B cell (primary cell): ENCODE measurements around the gene NEUROD4. TPM values are rescaled to one million over a fixed set of nuclear protein-coding genes. Genes with fewer than 3 reads are reported as not detected.

Source experiments
- ATAC-seq: fragments of 200-7000 bp; cut with Tn5 transposase; one replicate; pipeline ENCODE4 v1.10.0; 2021; ENCODE audit warnings: low read depth, mild to moderate bottlenecking, moderate number of reproducible peaks, moderate library complexity
- CTCF ChIA-PET: fragments of 350-600 bp; sonication (Branson Sonifier 250); formaldehyde crosslinking; loops from one replicate; lab custom pipeline; 2021; ENCODE audit warnings: antibody characterized with exemption, inconsistent platforms; lab: Charles Lee
- POLR2A ChIA-PET: fragments of 350-600 bp; sonication (Branson Sonifier 250); formaldehyde crosslinking; loops from one replicate; lab custom pipeline; 2021; ENCODE audit warnings: antibody characterized with exemption; lab: Charles Lee
- DNase-seq: peaks from one replicate; pipeline ENCODE4 v3.0.0; 2013
- H2AFZ ChIP-seq: 2 replicates; pipeline ENCODE4 v1.6.1; 2012; ENCODE audit warnings: mild to moderate bottlenecking, low read depth, low read length; ENCODE audit not compliant: insufficient read depth, poor library complexity, severe bottlenecking
- H3K27ac ChIP-seq, 2 donors: 1 replicate in 1 of 2; 2 replicates in 1 of 2; pipeline ENCODE4 v1.5.1; 2012 to 2013; ENCODE audit warnings: low read length in 2 of 2, mild to moderate bottlenecking in 2 of 2, moderate library complexity in 1 of 2
- H3K27me3 ChIP-seq, 4 experiments: fragments of 200-600 bp in 1 of 4; sonication (generic) in 1 of 4; replicated peaks in 1 of 4; 1 replicate in 2 of 4; 2 replicates in 2 of 4; pipeline versions ENCODE4 v1.6.1 to v1.7.0; 2013 to 2016; ENCODE audit warnings: low read length in 3 of 4, mild to moderate bottlenecking in 2 of 4, mixed read lengths in 1 of 4, moderate library complexity in 1 of 4; ENCODE audit not compliant: insufficient read depth in 4 of 4, control insufficient read depth in 3 of 4; ENCODE audit errors: control extremely low read depth in 1 of 4
- H3K36me3 ChIP-seq, 2 experiments: replicated peaks in 1 of 2; 1 replicate in 1 of 2; 2 replicates in 1 of 2; pipeline versions ENCODE4 v1.6.1 to v1.7.1; 2013; ENCODE audit warnings: low read length in 1 of 2; ENCODE audit not compliant: insufficient read depth in 2 of 2, control insufficient read depth in 1 of 2; ENCODE audit errors: control extremely low read depth in 1 of 2, extremely low read depth in 1 of 2
- H3K4me1 ChIP-seq, 2 donors: fragments of 200-600 bp in 1 of 2; sonication (generic) in 1 of 2; 1 replicate in 1 of 2; 2 replicates in 1 of 2; pipeline versions ENCODE4 v1.5.1 to v1.6.1; 2013 to 2017; ENCODE audit warnings: low read length in 2 of 2; ENCODE audit not compliant: control insufficient read depth in 2 of 2, insufficient read depth in 2 of 2
- H3K4me2 ChIP-seq: replicated peaks from 2 replicates; pipeline ENCODE3; 2012; ENCODE audit warnings: mild to moderate bottlenecking, low read depth, low read length; ENCODE audit not compliant: poor library complexity, severe bottlenecking
- H3K4me3 ChIP-seq, 5 experiments: fragments of 200-600 bp in 1 of 5; sonication (generic) in 1 of 5; 1 replicate in 3 of 5; 2 replicates in 2 of 5; pipeline versions ENCODE4 v1.5.1 to v1.7.0; 2011 to 2016; ENCODE audit warnings: low read length in 4 of 5, mild to moderate bottlenecking in 4 of 5, low read depth in 2 of 5, control low read depth in 1 of 5, moderate library complexity in 1 of 5; ENCODE audit not compliant: insufficient read depth in 1 of 5; ENCODE audit errors: control extremely low read depth in 1 of 5, extremely low read depth in 1 of 5
- H3K79me2 ChIP-seq: fragments of 200-600 bp; sonication (generic); one replicate; pipeline ENCODE4 v1.6.0; 2016; ENCODE audit warnings: low read length; ENCODE audit not compliant: control insufficient read depth, insufficient read depth
- H3K9ac ChIP-seq: fragments of 200-600 bp; sonication (generic); 2 replicates; pipeline ENCODE4 v1.6.1; 2017; ENCODE audit warnings: mild to moderate bottlenecking, low read length, moderate library complexity
- H3K9me3 ChIP-seq, 3 donors: one replicate each; pipeline versions ENCODE4 v1.6.1 to v1.7.1; 2013; ENCODE audit warnings: low read length in 2 of 3; ENCODE audit not compliant: control insufficient read depth in 2 of 3, insufficient read depth in 1 of 3; ENCODE audit errors: control extremely low read depth in 1 of 3
- H4K20me1 ChIP-seq: 2 replicates; pipeline ENCODE4 v1.6.0; 2012; ENCODE audit warnings: mild to moderate bottlenecking, low read length; ENCODE audit not compliant: insufficient read depth, control insufficient read depth, poor library complexity, severe bottlenecking
- H3K27ac Mint-ChIP-seq: one replicate; pipeline ENCODE4 v1.8.0; 2021; ENCODE audit warnings: mixed read lengths
- H3K27me3 Mint-ChIP-seq: one replicate; pipeline ENCODE4 v1.8.0; 2021; ENCODE audit warnings: mixed read lengths
- H3K4me1 Mint-ChIP-seq: one replicate; pipeline ENCODE4 v1.8.0; 2021; ENCODE audit warnings: mixed read lengths
- H3K4me3 Mint-ChIP-seq: one replicate; pipeline ENCODE4 v1.8.0; 2021; ENCODE audit warnings: mixed read lengths
- H3K9me3 Mint-ChIP-seq: one replicate; pipeline ENCODE4 v1.8.0; 2022; ENCODE audit warnings: mixed read lengths; ENCODE audit not compliant: insufficient read depth
- EZH2 ChIP-seq: IDR thresholded peaks from 2 replicates; pipeline ENCODE4 v1.6.1; 2012; ENCODE audit warnings: borderline replicate concordance, low read depth, mild to moderate bottlenecking, moderate library complexity, low read length; ENCODE audit not compliant: insufficient read depth, poor library complexity, severe bottlenecking
- WGBS: methylation state at CpG from one replicate; pipeline ENCODE4 v1.1.5; 2013; ENCODE audit warnings: missing lambda C conversion rate; ENCODE audit not compliant: insufficient coverage; 5-methylcytosine and 5-hydroxymethylcytosine counted together
- intact Hi-C: fragments of 100-400 bp; cut with micrococcal nuclease; formaldehyde crosslinking; loops from one replicate; pipeline ENCODE4 v1.10.0; 2022
- polyA plus RNA-seq: library from polyadenylated mRNA; depleted of rRNA; stranded (reverse); fragments of >200 nt; gene quantifications from 2 replicates; pipeline ENCODE4 v1.2.3, GENCODE V29; 2012
- total RNA-seq, 2 donors: library from RNA; stranded (reverse); fragments of 120-200 nt in 1 of 2; gene quantifications; 1 replicate in 1 of 2; 2 replicates in 1 of 2; pipeline versions ENCODE4 v1.2.3 to v1.2.4, GENCODE V29; 2013 to 2022
- TF ChIP-seq, protein P1 (sequence below): fragments of 200-600 bp; IDR thresholded peaks from one replicate; pipeline ENCODE4 v1.8.0; 2022; ENCODE audit warnings: antibody characterized with exemption, mild to moderate bottlenecking

Gene NEUROD4
- total and polyA plus RNA-seq, 2 donors (not counting 1 experiment from before 2014, with no cell fraction given): not detected

DNA sequence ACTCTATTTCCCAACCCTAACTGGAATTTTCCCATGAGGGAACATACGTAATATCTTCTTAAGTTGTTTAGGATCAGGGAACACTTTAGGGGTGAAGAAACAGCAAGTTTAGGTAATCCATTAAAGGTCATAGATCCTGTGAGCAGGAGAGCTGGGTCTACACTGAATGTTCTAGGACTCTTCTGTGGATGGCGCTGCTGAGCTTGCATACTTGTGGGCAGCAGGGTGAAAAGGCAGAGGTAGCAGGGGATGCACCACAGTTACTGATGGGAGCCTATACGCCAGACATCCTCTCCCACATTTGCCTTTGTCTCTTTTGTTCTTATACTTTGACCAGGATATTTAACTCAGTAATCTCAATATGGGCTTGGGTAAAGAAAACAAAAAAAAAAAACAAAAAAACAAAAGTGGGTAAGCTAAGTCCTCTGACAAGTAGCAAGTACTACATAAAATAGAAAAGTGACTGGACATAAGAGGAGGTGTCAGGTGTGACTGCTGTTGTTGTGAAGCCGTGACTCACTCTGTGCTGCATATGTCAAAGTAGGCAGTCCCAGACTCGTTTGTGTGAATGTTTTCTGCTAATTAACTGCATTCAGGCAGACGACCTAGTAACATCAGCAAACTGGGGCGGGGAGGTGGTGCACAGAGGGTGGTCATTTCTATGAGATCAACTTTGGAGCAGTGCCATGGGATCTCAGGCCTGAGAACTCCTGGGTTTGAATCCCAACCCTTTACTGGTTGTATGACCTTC lies 31.6 kb downstream of the NEUROD4 start:
- Histone ChIP-seq H3K4me2 (no peak overlapping the region), H3K27me3 (no peaks in the 10 kb centered on the region), H2AFZ (no peak overlapping the region), H4K20me1 (no peaks in the 10 kb centered on the region), H3K79me2 (no peaks in the 10 kb centered on the region), H3K9me3 (no peaks in the 10 kb centered on the region), H3K4me3 (no peak overlapping the region), H3K4me1 (no peaks in the 10 kb centered on the region), H3K9ac (no peak overlapping the region), H3K36me3 (no peaks in the 10 kb centered on the region), H3K27ac (no peak overlapping the region)
- Mint-ChIP-seq H3K4me3 (no peak overlapping the region), H3K4me1 (no peaks in the 10 kb centered on the region), H3K9me3 (no peaks in the 10 kb centered on the region), H3K27me3 (peaks cover 3% of the 10 kb centered on the region), H3K27ac (no peak overlapping the region)
- intact Hi-C loops: no loop called here
- DNase-seq (no peak), ATAC-seq (no peak)
- CTCF ChIA-PET: interaction anchor here (1.1 kb wide), 1 partner anchor 306 kb away, joined by 3 read pairs; no protein-coding TSS in a partner anchor
- WGBS: 86% methylated on average over 3 of the region's 7 CpGs
- no peak for TF ChIP-seq EZH2
- TF ChIP-seq, protein P1, sequence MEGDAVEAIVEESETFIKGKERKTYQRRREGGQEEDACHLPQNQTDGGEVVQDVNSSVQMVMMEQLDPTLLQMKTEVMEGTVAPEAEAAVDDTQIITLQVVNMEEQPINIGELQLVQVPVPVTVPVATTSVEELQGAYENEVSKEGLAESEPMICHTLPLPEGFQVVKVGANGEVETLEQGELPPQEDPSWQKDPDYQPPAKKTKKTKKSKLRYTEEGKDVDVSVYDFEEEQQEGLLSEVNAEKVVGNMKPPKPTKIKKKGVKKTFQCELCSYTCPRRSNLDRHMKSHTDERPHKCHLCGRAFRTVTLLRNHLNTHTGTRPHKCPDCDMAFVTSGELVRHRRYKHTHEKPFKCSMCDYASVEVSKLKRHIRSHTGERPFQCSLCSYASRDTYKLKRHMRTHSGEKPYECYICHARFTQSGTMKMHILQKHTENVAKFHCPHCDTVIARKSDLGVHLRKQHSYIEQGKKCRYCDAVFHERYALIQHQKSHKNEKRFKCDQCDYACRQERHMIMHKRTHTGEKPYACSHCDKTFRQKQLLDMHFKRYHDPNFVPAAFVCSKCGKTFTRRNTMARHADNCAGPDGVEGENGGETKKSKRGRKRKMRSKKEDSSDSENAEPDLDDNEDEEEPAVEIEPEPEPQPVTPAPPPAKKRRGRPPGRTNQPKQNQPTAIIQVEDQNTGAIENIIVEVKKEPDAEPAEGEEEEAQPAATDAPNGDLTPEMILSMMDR: no peak
- POLR2A ChIA-PET: no interaction called here

DNA sequence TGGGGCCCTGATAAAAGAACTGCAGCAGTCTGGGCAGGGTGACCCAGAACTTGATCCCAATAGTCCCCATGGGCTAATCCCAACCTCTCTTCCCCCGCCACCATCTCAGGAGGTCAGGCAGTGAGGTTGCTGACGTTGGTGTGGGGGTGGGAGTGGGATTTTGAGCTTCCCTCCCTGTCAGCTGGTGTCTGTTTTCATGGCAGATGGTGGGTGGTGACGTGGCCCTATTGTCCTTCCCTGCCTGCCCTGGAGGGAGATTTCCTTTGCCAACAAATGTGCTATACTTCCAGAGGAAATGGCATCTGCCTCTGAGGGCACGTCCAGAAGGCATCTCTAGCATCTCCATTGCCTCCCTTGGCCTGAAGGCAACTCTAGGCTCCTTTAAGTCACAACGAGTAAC lies 37.7 kb downstream of the NEUROD4 start:
- Histone ChIP-seq H4K20me1 (no peaks in the 10 kb centered on the region), H3K27ac (no peak overlapping the region), H3K4me1 (peaks cover 0 to 6% of the 10 kb centered on the region in 2 donors), H2AFZ (no peak overlapping the region), H3K9ac (no peak overlapping the region), H3K79me2 (no peaks in the 10 kb centered on the region), H3K9me3 (no peaks in the 10 kb centered on the region), H3K36me3 (no peaks in the 10 kb centered on the region), H3K4me3 (no peak overlapping the region), H3K4me2 (no peak overlapping the region), H3K27me3 (no peaks in the 10 kb centered on the region)
- Mint-ChIP-seq H3K4me1 (peaks cover 9% of the 10 kb centered on the region), H3K27ac (no peak overlapping the region), H3K4me3 (no peak overlapping the region), H3K27me3 (peaks cover 16% of the 10 kb centered on the region), H3K9me3 (no peaks in the 10 kb centered on the region)
- no peak for DNase-seq
- ChIA-PET CTCF (interaction anchor here (1.5 kb wide), 1 partner anchor 65 kb away, joined by 4 read pairs; no protein-coding TSS in a partner anchor), POLR2A (no interaction called here)
- no peak for ATAC-seq
- 75% methylated on average over 2 of the region's 5 CpGs for WGBS
- intact Hi-C loops: no loop called here
- TF ChIP-seq EZH2: no peak
- TF ChIP-seq, protein P1: no peak
